Measurements from ENCODE around the gene ADCY1. TPM values are rescaled to one million over a fixed set of nuclear protein-coding genes. Genes with fewer than 3 reads are reported as not detected.

ADCY1 gene
- total RNA-seq, 1 experiment from 2014 or later = not detected

- Histone ChIP-seq H3K4me1 (ENCODE audit: low read length) (peaks cover 3% of the 10 kb centered on the region; the same call in 1 of the 2 replicates), H3K79me2 (ENCODE audit: low read length) (no peaks in the 10 kb centered on the region), H3K9me2 (replicated peaks; ENCODE audit: insufficient read depth, low read length) (no peaks in the 10 kb centered on the region), H3K4me2 (ENCODE audit: low read depth, low read length, poor library complexity, severe bottlenecking) (no peak overlapping the region), H3K27ac (ENCODE audit: low read length) (no peak overlapping the region), H3K4me3 (ENCODE audit: low read length) (no peak overlapping the region), H3K27me3 (ENCODE audit: low read length) (no peaks in the 10 kb centered on the region), H4K20me1 (ENCODE audit: insufficient read depth, low read depth, low read length) (no peaks in the 10 kb centered on the region; the same call in 1 of the 2 replicates), H2AFZ (ENCODE audit: low read length) (no peak overlapping the region), H3K9ac (ENCODE audit: low read length) (no peak overlapping the region), H3K36me3 (ENCODE audit: insufficient read depth, low read length) (no peaks in the 10 kb centered on the region), H3K9me3 (ENCODE audit: low read length) (no peaks in the 10 kb centered on the region)
- no peak for DNase-seq
Measured at GRCh38 chr7:45681596-45682357, 107.6 kb downstream of the ADCY1 start.

- H3K27me3 ChIP-seq (ENCODE audit: low read length) = no peaks in the 10 kb centered on the region
- H3K4me2 ChIP-seq (ENCODE audit: low read depth, low read length, poor library complexity, severe bottlenecking) = no peak overlapping the region
- DNase-seq = no peak
- peaks cover 3% of the 10 kb centered on the region; the same call in 1 of the 2 replicates for H3K4me1 ChIP-seq (ENCODE audit: low read length)
- no peak overlapping the region for H2AFZ ChIP-seq (ENCODE audit: low read length)
- no peaks in the 10 kb centered on the region for H3K9me2 ChIP-seq (replicated peaks; ENCODE audit: insufficient read depth, low read length)
- no peak overlapping the region for H3K9ac ChIP-seq (ENCODE audit: low read length)
- H3K9me3 ChIP-seq (ENCODE audit: low read length) = no peaks in the 10 kb centered on the region
- H3K27ac ChIP-seq (ENCODE audit: low read length) = no peak overlapping the region
- H3K36me3 ChIP-seq (ENCODE audit: insufficient read depth, low read length) = no peaks in the 10 kb centered on the region
- H3K79me2 ChIP-seq (ENCODE audit: low read length) = no peaks in the 10 kb centered on the region
- H4K20me1 ChIP-seq (ENCODE audit: insufficient read depth, low read depth, low read length) = no peaks in the 10 kb centered on the region; the same call in 1 of the 2 replicates
- H3K4me3 ChIP-seq (ENCODE audit: low read length) = no peak overlapping the region
Measured at GRCh38 chr7:45682358-45682735, 108.2 kb downstream of the ADCY1 start.

GRCh38 chr7:45682836-45683555 lies 108.8 kb downstream of the ADCY1 start:
- Histone ChIP-seq H3K4me2 (ENCODE audit: low read depth, low read length, poor library complexity, severe bottlenecking) (no peak overlapping the region), H3K9ac (ENCODE audit: low read length) (no peak overlapping the region), H3K27ac (ENCODE audit: low read length) (no peak overlapping the region), H3K79me2 (ENCODE audit: low read length) (no peaks in the 10 kb centered on the region), H3K4me3 (ENCODE audit: low read length) (no peak overlapping the region), H4K20me1 (ENCODE audit: insufficient read depth, low read depth, low read length) (no peaks in the 10 kb centered on the region; the same call in 1 of the 2 replicates), H3K36me3 (ENCODE audit: insufficient read depth, low read length) (no peaks in the 10 kb centered on the region), H3K9me2 (replicated peaks; ENCODE audit: insufficient read depth, low read length) (no peaks in the 10 kb centered on the region), H3K4me1 (ENCODE audit: low read length) (peaks cover 3% of the 10 kb centered on the region; the same call in 1 of the 2 replicates), H2AFZ (ENCODE audit: low read length) (no peak overlapping the region), H3K27me3 (ENCODE audit: low read length) (no peaks in the 10 kb centered on the region), H3K9me3 (ENCODE audit: low read length) (no peaks in the 10 kb centered on the region)
- no peak for DNase-seq

- DNase-seq = no peak
- Histone ChIP-seq H3K27ac (ENCODE audit: low read length) (no peak overlapping the region), H2AFZ (ENCODE audit: low read length) (no peak overlapping the region), H3K9me2 (replicated peaks; ENCODE audit: insufficient read depth, low read length) (no peaks in the 10 kb centered on the region), H3K9ac (ENCODE audit: low read length) (no peak overlapping the region), H3K27me3 (ENCODE audit: low read length) (no peaks in the 10 kb centered on the region), H3K9me3 (ENCODE audit: low read length) (no peaks in the 10 kb centered on the region), H3K79me2 (ENCODE audit: low read length) (no peaks in the 10 kb centered on the region), H4K20me1 (ENCODE audit: insufficient read depth, low read depth, low read length) (no peaks in the 10 kb centered on the region; the same call in 1 of the 2 replicates), H3K4me1 (ENCODE audit: low read length) (peaks cover 3% of the 10 kb centered on the region; the same call in 1 of the 2 replicates), H3K4me2 (ENCODE audit: low read depth, low read length, poor library complexity, severe bottlenecking) (no peak overlapping the region), H3K4me3 (ENCODE audit: low read length) (no peak overlapping the region), H3K36me3 (ENCODE audit: insufficient read depth, low read length) (no peaks in the 10 kb centered on the region)
Measured at GRCh38 chr7:45683556-45684148, 109.5 kb downstream of the ADCY1 start.

- no peak overlapping the region for H3K27ac ChIP-seq (ENCODE audit: low read length)
- H3K9ac ChIP-seq (ENCODE audit: low read length) = no peak overlapping the region
- H3K4me1 ChIP-seq (ENCODE audit: low read length) = peaks cover 3% of the 10 kb centered on the region; the same call in 1 of the 2 replicates
- H4K20me1 ChIP-seq (ENCODE audit: insufficient read depth, low read depth, low read length) = no peaks in the 10 kb centered on the region; the same call in 1 of the 2 replicates
- no peaks in the 10 kb centered on the region for H3K9me3 ChIP-seq (ENCODE audit: low read length)
- no peak overlapping the region for H3K4me3 ChIP-seq (ENCODE audit: low read length)
- no peaks in the 10 kb centered on the region for H3K9me2 ChIP-seq (replicated peaks; ENCODE audit: insufficient read depth, low read length)
- no peak overlapping the region for H2AFZ ChIP-seq (ENCODE audit: low read length)
- no peak overlapping the region for H3K4me2 ChIP-seq (ENCODE audit: low read depth, low read length, poor library complexity, severe bottlenecking)
- no peak for DNase-seq
- no peaks in the 10 kb centered on the region for H3K27me3 ChIP-seq (ENCODE audit: low read length)
- H3K79me2 ChIP-seq (ENCODE audit: low read length) = no peaks in the 10 kb centered on the region
- no peaks in the 10 kb centered on the region for H3K36me3 ChIP-seq (ENCODE audit: insufficient read depth, low read length)
Measured at GRCh38 chr7:45684910-45685618, 110.9 kb downstream of the ADCY1 start.

- H2AFZ ChIP-seq (ENCODE audit: low read length) = no peak overlapping the region
- H3K4me3 ChIP-seq (ENCODE audit: low read length) = no peak overlapping the region
- no peaks in the 10 kb centered on the region for H3K9me2 ChIP-seq (replicated peaks; ENCODE audit: insufficient read depth, low read length)
- no peaks in the 10 kb centered on the region for H3K79me2 ChIP-seq (ENCODE audit: low read length)
- no peak overlapping the region for H3K9ac ChIP-seq (ENCODE audit: low read length)
- DNase-seq = no peak
- no peaks in the 10 kb centered on the region for H3K36me3 ChIP-seq (ENCODE audit: insufficient read depth, low read length)
- no peaks in the 10 kb centered on the region for H3K9me3 ChIP-seq (ENCODE audit: low read length)
- H3K4me2 ChIP-seq (ENCODE audit: low read depth, low read length, poor library complexity, severe bottlenecking) = no peak overlapping the region
- peaks cover 3% of the 10 kb centered on the region; the same call in 1 of the 2 replicates for H3K4me1 ChIP-seq (ENCODE audit: low read length)
- no peaks in the 10 kb centered on the region for H3K27me3 ChIP-seq (ENCODE audit: low read length)
- no peak overlapping the region for H3K27ac ChIP-seq (ENCODE audit: low read length)
- H4K20me1 ChIP-seq (ENCODE audit: insufficient read depth, low read depth, low read length) = no peaks in the 10 kb centered on the region; the same call in 1 of the 2 replicates
Measured at GRCh38 chr7:45685619-45686240, 111.6 kb downstream of the ADCY1 start.

GRCh38 chr7:45686441-45687184 lies 112.4 kb downstream of the ADCY1 start:
- H3K9me3 ChIP-seq (ENCODE audit: low read length) = no peaks in the 10 kb centered on the region
- H4K20me1 ChIP-seq (ENCODE audit: insufficient read depth, low read depth, low read length) = no peaks in the 10 kb centered on the region; the same call in 1 of the 2 replicates

More at GRCh38 chr7:45686441-45687184, 112.4 kb downstream of the ADCY1 start:
- H3K4me1 ChIP-seq (ENCODE audit: low read length) = peaks cover 3% of the 10 kb centered on the region; the same call in 1 of the 2 replicates
- H3K9me2 ChIP-seq (replicated peaks; ENCODE audit: insufficient read depth, low read length) = no peaks in the 10 kb centered on the region
- H3K4me2 ChIP-seq (ENCODE audit: low read depth, low read length, poor library complexity, severe bottlenecking) = no peak overlapping the region
- H3K36me3 ChIP-seq (ENCODE audit: insufficient read depth, low read length) = no peaks in the 10 kb centered on the region
- no peak overlapping the region for H3K4me3 ChIP-seq (ENCODE audit: low read length)
- H3K9ac ChIP-seq (ENCODE audit: low read length) = no peak overlapping the region
- H2AFZ ChIP-seq (ENCODE audit: low read length) = no peak overlapping the region
- no peaks in the 10 kb centered on the region for H3K79me2 ChIP-seq (ENCODE audit: low read length)
- no peaks in the 10 kb centered on the region for H3K27me3 ChIP-seq (ENCODE audit: low read length)
- no peak overlapping the region for H3K27ac ChIP-seq (ENCODE audit: low read length)
- no peak for DNase-seq

Data from Karpas-422 (cell line).